ENCODE measurements around the gene ACOX3. TPM values are rescaled to one million over a fixed set of nuclear protein-coding genes. Genes with fewer than 3 reads are reported as not detected.

The ACOX3 gene
- total and polyA plus RNA-seq, 2 of the 8 experiments (the other 6 are each of a cell fraction or from before 2014, with no cell fraction given), result 2.5 to 9.9 TPM

DNA sequence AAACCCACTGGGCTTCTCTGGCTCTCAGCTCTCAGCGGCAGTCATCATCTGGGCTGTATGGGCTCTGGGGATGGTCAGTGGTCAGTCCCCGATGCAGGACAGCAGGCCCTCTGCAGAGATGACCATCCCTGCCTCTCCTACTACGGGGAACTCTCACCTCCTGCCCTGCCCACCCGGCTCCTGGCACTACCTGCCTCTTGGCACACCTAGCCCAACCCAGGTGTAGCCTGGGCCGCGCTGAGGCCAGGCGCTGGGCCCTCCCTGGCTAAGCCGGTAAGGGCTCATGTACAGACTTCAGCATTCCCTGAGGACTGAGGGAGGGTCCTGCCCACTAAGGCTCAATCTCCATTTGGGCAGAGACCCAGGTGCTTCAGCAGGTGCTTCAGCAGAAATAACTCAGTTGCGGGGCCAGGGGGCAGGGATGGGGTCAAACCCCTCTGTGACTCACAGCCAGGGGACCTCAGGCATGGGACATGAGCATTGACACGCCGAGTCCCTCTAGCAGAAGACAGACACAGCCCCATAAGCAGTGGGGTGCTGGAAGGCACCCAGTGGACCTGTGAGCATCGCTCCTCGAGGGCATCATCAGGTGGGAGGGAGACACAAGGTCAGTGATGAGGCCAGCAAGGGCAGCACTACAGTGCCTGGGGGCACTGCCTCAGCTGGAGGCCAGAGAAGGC lies 71.0 kb downstream of the ACOX3 start:
- Histone ChIP-seq H3K4me1 (replicated peaks in 1 of 4; ENCODE audit: control insufficient read depth in 3 of 4, insufficient read depth in 4 of 4, low read length in 3 of 4) (no peaks in the 10 kb centered on the region; a peak in 1 of 7 replicates), H3K9ac (replicated peaks in 1 of 4; ENCODE audit: extremely low read depth in 1 of 4, low read depth in 3 of 4, low read length in 3 of 4) (no peak overlapping the region), H3K18ac (ENCODE audit: extremely low read depth, low read length) (no peak overlapping the region), H3K14ac (ENCODE audit: insufficient read length) (no peak overlapping the region), H3K23ac (ENCODE audit: insufficient read length) (no peak overlapping the region), H2BK5ac (ENCODE audit: low read depth, low read length) (no peak overlapping the region), H2BK12ac (ENCODE audit: low read depth, low read length) (no peak overlapping the region), H3K79me2 (ENCODE audit: control insufficient read depth in 1 of 2, insufficient read depth in 2 of 2, low read length in 2 of 2) (no peaks in the 10 kb centered on the region), H3K27ac (ENCODE audit: low read depth, low read length) (no peak overlapping the region), H2BK120ac (replicated peaks; ENCODE audit: low read depth, low read length) (no peak overlapping the region), H3K36me3 (ENCODE audit: control insufficient read depth in 2 of 4, insufficient read depth in 4 of 4, low read length in 3 of 4) (no peaks in the 10 kb centered on the region), H2BK15ac (ENCODE audit: low read length) (no peak overlapping the region), H2AFZ (ENCODE audit: low read length) (no peak overlapping the region), H4K8ac (ENCODE audit: extremely low read depth, insufficient read depth, low read length) (no peak overlapping the region), H3K4ac (replicated peaks; ENCODE audit: insufficient read length, low read depth, low read length) (no peak overlapping the region), H2AK5ac (ENCODE audit: low read depth, low read length) (no peak overlapping the region), H3K23me2 (ENCODE audit: low read depth, low read length) (no peaks in the 10 kb centered on the region), H4K20me1 (replicated peaks in 1 of 2; ENCODE audit: control insufficient read depth in 1 of 2, insufficient read depth in 2 of 2, low read length in 2 of 2) (no peaks in the 10 kb centered on the region), H2BK20ac (ENCODE audit: low read length) (no peak overlapping the region), H3K79me1 (ENCODE audit: low read depth, low read length) (no peaks in the 10 kb centered on the region), H3K9me3 (ENCODE audit: insufficient read depth in 2 of 2, low read depth in 1 of 2, low read length in 1 of 2) (no peaks in the 10 kb centered on the region), H4K91ac (replicated peaks; ENCODE audit: insufficient read length, low read length) (no peak overlapping the region), H3K56ac (replicated peaks; ENCODE audit: insufficient read length, low read depth, low read length) (no peak overlapping the region), H3K4me2 (ENCODE audit: insufficient read depth in 1 of 2, low read depth in 2 of 2, low read length in 2 of 2) (no peak overlapping the region), H3K4me3 (ENCODE audit: extremely low read depth in 1 of 4, insufficient read depth in 2 of 4, low read depth in 3 of 4, low read length in 4 of 4) (no peak overlapping the region), H4K5ac (ENCODE audit: insufficient read length, low read depth, low read length) (no peak overlapping the region), H3K27me3 (replicated peaks in 1 of 4; ENCODE audit: control insufficient read depth in 3 of 4, extremely low read depth in 1 of 4, insufficient read depth in 3 of 4, low read length in 3 of 4) (no peaks in the 10 kb centered on the region)
- no peak for TF ChIP-seq JUND (IDR thresholded peaks at IDR 0.05; ENCODE audit: low read length)
- no peak for TF ChIP-seq HDAC6 (IDR thresholded peaks at IDR 0.05; ENCODE audit: low read depth, low read length)
- no peak for TF ChIP-seq KDM1A (IDR thresholded peaks at IDR 0.05; ENCODE audit: borderline replicate concordance, low read length)
- TF ChIP-seq EGR1 (IDR thresholded peaks at IDR 0.05; ENCODE audit: borderline replicate concordance, low read depth, low read length), result no peak
- no peak for TF ChIP-seq SP4 (IDR thresholded peaks at IDR 0.05; ENCODE audit: low read length)
- no peak for TF ChIP-seq TEAD4 (IDR thresholded peaks at IDR 0.05; ENCODE audit: low read depth, low read length)
- no peak for TF ChIP-seq RAD21 (IDR thresholded peaks at IDR 0.05 in 1 of 2, conservative IDR thresholded peaks at IDR 0.05 in 1 of 2; ENCODE audit: low read depth in 2 of 2, low read length in 2 of 2)
- TF ChIP-seq, protein P1, sequence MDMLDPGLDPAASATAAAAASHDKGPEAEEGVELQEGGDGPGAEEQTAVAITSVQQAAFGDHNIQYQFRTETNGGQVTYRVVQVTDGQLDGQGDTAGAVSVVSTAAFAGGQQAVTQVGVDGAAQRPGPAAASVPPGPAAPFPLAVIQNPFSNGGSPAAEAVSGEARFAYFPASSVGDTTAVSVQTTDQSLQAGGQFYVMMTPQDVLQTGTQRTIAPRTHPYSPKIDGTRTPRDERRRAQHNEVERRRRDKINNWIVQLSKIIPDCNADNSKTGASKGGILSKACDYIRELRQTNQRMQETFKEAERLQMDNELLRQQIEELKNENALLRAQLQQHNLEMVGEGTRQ (IDR thresholded peaks at IDR 0.05; ENCODE audit: low read length), result no peak
- TF ChIP-seq TBP (IDR thresholded peaks at IDR 0.05; ENCODE audit: low read depth, low read length), result no peak
- no peak for TF ChIP-seq EZH2 (IDR thresholded peaks at IDR 0.05; ENCODE audit: low read depth, low read length, severe bottlenecking)
- TF ChIP-seq CEBPB (IDR thresholded peaks at IDR 0.05; ENCODE audit: low read depth, low read length), result no peak
- no peak for TF ChIP-seq ASH2L (IDR thresholded peaks at IDR 0.05; ENCODE audit: low read length)
- no peak for TF ChIP-seq CHD2 (IDR thresholded peaks at IDR 0.05; ENCODE audit: low read length)
- TF ChIP-seq SP1 (IDR thresholded peaks at IDR 0.05; ENCODE audit: low read depth, low read length), result no peak
- ChIA-PET POLR2A (ENCODE audit: partially characterized antibody) (no interaction called here), CTCF (ENCODE audit: partially characterized antibody) (interaction anchor here (1.4 kb wide), 1 partner anchor 50 kb away, joined by 4 read pairs; no protein-coding TSS in a partner anchor)
- DNase-seq (ENCODE audit: low read depth in 1 of 2, low spot score in 2 of 2) (no peak), FAIRE-seq (no peak)
- 90% methylated on average over 10 of the region's 13 CpGs; no CpG with 5 or more reads in 1 of the 2 experiments for WGBS, 2 experiments (ENCODE audit: extremely low coverage in 1 of 2, insufficient coverage in 1 of 2, insufficient read length in 1 of 2, insufficient replicate concordance in 2 of 2, low coverage in 1 of 2, low lambda C conversion rate in 2 of 2, missing lambda C conversion rate in 1 of 2)
